ENCODE measurements around the gene PTPN21. TPM values are rescaled to one million over a fixed set of nuclear protein-coding genes. Genes with fewer than 3 reads are reported as not detected.

Gene PTPN21
- total RNA-seq, 1 donor from 2014 or later, result 70.6 TPM

GRCh38 chr14:88421286-88421685, 133.5 kb downstream of the PTPN21 start:
- H3K36me3 ChIP-seq, result peaks cover 4% of the 10 kb centered on the region
- no peaks in the 10 kb centered on the region for H3K27me3 ChIP-seq
- H3K4me3 ChIP-seq, result no peak overlapping the region
- no peaks in the 10 kb centered on the region for H3K4me1 ChIP-seq
- no peak for TF ChIP-seq CTCF (IDR thresholded peaks at IDR 0.05)
- intact Hi-C loops (cut with DNase I), result no loop called here
- DNase-seq (no peak), ATAC-seq (no peak)
- H3K27ac ChIP-seq, result no peak overlapping the region
- no peaks in the 10 kb centered on the region for H3K9me3 ChIP-seq

DNA sequence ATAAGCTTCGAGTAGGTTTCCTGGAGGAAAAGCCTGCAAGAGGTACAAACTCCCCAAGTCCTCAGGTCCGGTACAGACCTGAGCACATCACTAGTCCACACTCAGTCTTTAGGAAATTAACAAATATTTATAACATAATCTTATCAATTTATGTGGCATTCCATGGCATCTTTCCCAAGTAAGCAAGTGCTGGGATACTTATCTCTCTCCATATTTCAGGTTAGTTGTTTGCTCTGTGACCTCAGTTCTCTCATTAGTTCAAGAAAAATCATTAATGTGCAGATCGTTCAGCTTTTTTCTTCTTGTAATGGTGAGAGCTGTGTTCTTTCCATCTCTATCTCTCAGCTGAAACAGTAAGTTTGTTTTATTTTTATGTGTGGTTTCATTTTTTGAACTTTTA, 134.6 kb downstream of the PTPN21 start:
- no peak overlapping the region for H3K4me3 ChIP-seq
- DNase-seq (no peak), ATAC-seq (no peak)
- H3K27me3 ChIP-seq, result no peaks in the 10 kb centered on the region
- TF ChIP-seq CTCF (IDR thresholded peaks at IDR 0.05), result no peak
- H3K36me3 ChIP-seq, result peaks cover 4% of the 10 kb centered on the region
- no peaks in the 10 kb centered on the region for H3K9me3 ChIP-seq
- H3K4me1 ChIP-seq, result no peaks in the 10 kb centered on the region
- intact Hi-C loops (cut with DNase I), result no loop called here
- no peak overlapping the region for H3K27ac ChIP-seq

- TF ChIP-seq CTCF (IDR thresholded peaks at IDR 0.05), result no peak
Measured at GRCh38 chr14:88417594-88417993, 137.2 kb downstream of the PTPN21 start.

More at GRCh38 chr14:88417594-88417993, 137.2 kb downstream of the PTPN21 start:
- no peak overlapping the region for H3K27ac ChIP-seq
- H3K27me3 ChIP-seq, result no peaks in the 10 kb centered on the region
- H3K4me3 ChIP-seq, result no peak overlapping the region
- H3K4me1 ChIP-seq, result no peaks in the 10 kb centered on the region
- no peaks in the 10 kb centered on the region for H3K9me3 ChIP-seq
- peaks cover 4% of the 10 kb centered on the region for H3K36me3 ChIP-seq
- ATAC-seq (no peak), DNase-seq (no peak)
- intact Hi-C loops (cut with DNase I), result no loop called here

Other genes starting within 250 kb of the PTPN21 start
- gene KCNK10, start 231.7 kb downstream of the PTPN21 start, total RNA-seq, result 0.09 TPM
- gene SPATA7, start 169.3 kb downstream of the PTPN21 start, total RNA-seq, result 12.3 TPM
- gene ZC3H14, start 8.0 kb upstream of the PTPN21 start, total RNA-seq, result 63.4 TPM
- gene EML5, start 237.9 kb upstream of the PTPN21 start, total RNA-seq, result 2.3 TPM

Measured in upper lobe of right lung (tissue), 1 donor.